Raji (cell line): ENCODE measurements around the gene MAP4K2.

Experiments
- POLR2A ChIP-seq: IDR thresholded peaks from 2 replicates; pipeline ENCODE4 v1.6.1; 2011; ENCODE audit warnings: low read depth, low read length, control low read depth; ENCODE audit not compliant: insufficient read depth

The MAP4K2 gene

DNA sequence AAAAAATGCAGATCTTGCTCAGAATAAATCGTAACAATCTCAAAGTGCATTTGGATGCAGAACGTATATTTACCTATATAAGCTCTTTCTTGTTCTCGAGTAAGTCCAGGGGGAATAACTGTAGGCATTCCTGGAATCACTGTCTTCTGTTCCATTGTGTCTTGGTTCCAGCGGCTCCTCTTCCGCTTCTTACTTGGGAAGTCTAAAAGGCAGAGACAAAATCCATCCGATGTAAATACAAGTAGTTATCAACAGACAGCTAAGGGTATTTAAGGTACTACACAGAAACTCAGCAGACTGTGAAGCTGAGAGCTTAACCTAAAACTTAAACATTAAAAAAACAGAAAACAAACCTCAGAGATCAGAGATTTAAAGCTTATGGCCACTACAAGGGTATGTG lies 26.6 kb downstream of the MAP4K2 start:
- TF ChIP-seq POLR2A = no peak

DNA sequence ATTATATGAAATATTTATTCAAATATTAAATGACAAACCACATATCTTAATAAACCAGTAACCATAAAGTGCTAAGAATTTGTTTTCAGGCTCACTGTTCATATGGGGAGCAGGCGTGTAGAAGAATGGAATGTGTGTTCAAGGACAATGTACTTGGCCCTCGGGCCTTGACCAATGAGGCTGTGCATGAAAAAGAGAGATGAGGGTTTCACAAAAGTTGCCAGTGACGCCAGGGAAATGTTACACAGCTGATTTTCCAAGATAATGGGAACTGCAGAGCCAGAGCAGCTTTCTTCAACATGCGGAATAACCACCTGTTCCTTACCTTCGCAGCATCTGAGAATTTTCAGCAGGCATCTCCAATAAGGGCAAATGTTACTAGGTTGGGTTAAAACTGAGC lies 28.9 kb downstream of the MAP4K2 start:
- no peak for TF ChIP-seq POLR2A

DNA sequence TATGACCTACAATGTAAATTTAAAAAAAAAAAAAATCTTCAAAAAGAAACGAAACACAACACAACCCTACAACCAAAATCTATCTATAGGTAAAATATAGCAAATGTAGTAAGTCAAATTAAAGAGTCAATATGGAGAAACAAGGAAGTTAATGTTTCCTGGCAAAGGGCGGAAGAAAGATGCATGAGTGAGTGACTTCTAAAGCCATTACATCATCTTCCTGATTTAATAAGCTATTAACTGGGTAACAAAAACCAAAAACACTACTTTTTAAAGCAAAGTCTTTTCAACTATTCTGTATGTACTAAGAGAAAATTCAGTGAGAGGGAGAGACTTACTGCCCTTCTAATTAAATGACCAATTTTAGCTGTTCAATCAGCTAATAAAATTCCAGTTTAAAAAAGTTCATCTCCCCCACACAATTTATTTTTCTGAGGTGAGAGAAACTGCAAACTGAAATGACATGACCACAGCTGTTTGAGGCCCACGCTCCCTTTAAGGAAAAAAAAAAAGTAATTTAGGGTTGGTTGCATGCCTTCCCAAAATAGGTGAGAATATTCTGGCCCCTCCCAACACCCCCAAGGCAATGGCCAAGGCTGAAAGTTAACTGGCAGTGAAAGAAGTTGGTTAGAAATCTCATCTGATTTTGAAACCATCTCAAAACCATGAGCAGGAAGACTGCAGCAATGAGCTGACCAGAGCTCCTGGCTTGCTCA lies 30.6 kb downstream of the MAP4K2 start:
- no peak for TF ChIP-seq POLR2A

DNA sequence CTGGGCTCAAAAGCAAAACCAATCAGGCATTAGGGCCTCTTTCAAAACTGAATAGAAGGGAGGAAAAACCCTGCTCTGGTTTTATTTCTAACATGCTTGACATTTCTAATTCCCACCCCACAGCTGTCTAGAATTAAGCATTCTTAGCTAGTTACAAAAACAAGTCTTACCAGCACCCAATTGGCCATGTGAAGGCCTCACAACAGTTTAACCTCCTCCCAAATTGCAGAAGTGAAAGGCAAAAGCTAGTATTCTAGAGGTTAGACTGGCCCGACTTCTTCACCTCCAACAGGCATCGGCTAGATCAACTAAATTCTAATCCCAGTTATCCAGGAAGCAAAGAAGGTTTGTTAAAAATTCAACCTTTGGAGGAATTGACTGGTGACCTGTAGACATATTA lies 31.2 kb downstream of the MAP4K2 start:
- no peak for TF ChIP-seq POLR2A

DNA sequence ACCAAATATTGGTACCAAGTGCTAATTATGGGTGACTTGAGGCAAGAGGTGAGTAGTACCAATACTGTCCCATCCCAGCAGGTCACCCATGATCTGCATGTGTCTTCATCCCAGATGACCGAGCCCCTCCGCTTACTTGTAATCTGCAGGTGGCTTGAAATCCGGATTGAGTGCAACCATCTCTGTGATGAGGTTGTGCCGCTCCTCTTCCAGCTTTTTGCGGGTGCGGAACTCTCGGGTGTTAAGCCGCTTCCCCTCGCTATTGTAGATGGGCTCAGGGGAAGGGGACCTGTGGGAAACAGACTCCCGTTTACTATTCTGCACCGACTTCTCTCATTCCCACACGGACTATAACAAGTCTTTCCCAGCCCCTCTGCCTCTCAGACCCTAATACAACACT lies 32.9 kb downstream of the MAP4K2 start:
- no peak for TF ChIP-seq POLR2A

DNA sequence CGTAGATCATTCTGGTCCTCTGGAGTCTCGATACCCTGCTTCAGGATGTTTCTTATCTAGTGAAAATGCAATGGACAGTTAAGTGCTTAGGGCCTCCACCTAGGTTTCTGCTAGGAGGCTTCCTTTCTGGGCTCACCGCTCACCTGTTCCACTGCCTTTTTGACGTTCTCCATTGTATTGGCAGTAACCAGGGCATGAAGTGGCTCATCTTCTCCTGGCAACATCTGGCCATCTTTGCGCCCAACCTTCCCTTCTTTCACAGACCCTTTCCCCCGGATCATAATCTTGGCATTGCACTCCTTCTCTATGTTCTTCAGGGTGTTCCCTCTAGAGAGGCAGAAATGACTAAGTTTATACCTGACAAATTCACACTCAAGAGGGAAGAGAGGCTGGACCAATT lies 33.7 kb downstream of the MAP4K2 start:
- no peak for TF ChIP-seq POLR2A

DNA sequence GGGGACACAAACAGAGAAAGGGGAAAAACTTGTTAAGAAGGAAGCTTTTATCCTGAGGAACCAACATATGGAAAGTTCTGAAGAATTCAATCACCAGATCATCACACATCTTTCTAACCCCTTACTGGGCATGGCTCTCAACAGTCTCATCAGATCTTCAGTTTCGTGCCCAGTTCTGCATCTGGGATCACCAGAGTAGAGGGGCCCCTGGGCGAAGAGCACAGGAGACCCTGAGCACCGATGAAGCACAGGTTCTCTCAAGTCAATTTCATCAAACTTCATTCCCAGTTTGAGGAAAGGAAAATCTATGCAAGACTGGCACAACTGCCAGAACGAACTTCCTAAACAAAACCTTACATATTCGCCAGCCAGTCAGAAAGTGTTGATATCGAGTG lies 34.7 kb downstream of the MAP4K2 start:
- TF ChIP-seq POLR2A = no peak

DNA sequence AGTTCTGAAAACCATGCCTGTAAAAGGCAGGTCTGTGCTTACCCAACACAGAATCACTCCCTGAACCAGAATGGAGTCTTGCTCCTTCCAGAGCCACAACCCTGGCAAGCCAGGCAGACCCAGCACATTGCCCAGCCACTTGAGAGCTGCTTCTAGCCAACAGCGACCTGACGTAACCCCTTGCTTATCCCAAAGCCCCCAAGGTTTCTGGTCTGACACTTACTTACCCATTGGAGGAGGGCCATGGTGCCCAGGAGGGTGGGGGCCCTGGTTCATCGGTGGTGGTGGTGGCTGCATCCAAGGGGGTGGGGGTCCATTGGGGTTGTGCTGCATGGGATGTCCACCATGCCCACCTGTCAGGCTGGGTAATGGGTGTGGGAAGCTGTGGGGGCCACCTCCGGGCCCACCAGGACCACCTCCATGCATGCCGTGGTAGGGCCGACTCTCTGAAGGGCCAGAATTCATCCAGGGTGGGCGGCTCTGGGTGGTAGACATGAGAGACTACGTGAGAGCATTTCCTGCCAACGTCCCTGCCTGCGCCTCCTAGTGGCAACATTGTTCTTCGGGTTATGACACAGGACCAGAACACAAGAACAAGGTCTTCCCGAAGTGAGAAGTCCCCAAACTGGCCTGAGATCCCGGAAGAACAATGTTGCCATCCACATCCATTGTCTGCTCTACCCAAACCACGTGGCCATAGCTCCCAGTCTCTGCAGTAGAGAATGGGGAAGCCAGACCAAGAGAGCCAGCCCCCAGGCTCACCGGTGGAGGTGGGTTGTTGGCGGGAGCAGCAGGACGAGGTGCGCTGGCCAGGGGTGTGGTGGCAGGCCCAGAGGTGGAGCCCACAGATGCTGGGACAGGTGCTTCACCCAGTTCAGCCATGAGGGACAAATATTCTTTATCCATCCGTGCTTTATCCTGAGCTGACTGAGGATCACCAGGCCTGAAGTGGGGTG lies 35.4 kb downstream of the MAP4K2 start:
- TF ChIP-seq POLR2A = no peak

DNA sequence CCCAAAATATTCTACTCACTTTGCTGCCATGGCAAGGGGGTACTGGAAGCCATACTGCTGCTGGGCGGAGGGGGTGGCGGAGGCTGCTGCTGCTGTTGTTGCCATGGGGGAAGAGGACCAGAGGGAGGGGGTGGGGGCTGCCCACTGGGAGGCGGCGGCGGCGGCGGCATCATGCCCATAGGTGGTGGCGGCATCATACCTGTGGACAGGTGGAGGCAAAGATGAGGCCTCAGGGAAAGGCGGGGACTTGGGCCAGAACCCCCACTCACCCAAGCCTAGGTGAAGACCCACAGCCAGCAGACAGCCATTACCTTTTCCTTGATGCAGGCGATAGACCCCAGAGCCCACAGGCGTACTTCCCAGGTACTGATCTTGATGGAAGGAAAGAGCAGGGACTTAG lies 36.1 kb downstream of the MAP4K2 start:
- no peak for TF ChIP-seq POLR2A

DNA sequence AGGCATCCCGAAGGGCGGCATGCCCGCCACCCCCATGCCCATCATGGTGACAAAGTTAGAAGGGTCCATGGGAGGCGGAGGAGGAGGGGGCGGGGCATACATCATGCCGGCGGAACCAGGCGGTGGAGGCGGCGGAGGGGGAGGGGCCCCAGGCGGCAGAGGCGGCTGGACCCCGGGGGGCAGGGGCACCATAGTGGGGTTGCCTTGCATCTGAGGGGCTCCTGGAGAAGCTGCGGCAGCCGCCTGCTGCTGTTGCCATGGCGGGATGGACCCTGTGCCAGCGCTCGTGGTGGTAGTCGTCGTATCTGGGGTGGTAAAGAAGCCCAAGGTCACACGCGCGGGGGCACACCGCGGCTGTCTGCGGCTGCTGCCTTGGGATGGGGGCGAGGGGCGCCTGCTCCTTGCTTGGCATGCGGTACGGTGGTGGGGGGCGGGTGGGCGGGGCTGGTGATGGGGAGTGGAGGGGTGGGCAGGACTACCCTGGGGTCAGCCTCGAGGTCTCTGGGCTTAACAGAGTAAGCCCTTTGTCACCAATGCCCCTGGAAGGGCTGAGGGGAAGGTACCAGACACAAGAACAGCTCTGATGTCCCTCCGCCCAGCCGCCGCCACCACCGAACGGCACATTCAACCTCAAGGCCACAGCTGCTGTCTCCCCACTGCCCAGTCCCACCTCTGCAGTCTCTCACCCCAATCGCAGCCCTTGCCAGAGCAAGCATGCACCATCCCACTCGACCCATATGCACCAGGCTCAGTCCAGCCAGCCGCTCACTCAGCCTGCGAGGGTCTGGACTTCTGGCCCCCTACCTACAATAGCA lies 37.0 kb downstream of the MAP4K2 start:
- TF ChIP-seq POLR2A = no peak

DNA sequence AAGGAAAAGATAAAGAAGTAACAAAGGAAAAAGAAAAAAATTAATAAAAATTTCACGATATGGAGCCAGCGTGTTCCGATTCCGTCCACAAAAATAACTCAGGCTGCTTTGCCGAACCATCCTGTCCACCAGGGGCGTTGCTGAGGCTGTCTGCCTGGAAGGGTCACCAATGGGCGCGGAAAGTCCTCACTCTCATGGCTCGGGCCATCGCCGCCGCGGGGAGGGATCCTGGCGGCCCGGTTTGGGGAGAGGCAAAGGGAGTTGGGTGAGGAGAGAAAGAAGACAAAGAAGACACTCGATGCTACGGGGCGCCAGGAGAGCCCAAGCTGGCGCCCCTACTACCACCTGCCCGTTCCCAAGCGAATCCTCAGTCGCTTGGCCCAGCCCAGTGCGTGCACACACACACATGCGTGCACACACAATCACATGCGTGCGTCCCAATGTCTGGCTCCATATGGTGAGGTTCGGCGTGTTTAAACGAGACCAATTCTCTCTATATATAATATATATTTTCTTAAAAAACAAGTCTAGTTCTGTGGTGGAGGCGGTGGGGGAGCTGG lies 37.6 kb downstream of the MAP4K2 start:
- TF ChIP-seq POLR2A = no peak

DNA sequence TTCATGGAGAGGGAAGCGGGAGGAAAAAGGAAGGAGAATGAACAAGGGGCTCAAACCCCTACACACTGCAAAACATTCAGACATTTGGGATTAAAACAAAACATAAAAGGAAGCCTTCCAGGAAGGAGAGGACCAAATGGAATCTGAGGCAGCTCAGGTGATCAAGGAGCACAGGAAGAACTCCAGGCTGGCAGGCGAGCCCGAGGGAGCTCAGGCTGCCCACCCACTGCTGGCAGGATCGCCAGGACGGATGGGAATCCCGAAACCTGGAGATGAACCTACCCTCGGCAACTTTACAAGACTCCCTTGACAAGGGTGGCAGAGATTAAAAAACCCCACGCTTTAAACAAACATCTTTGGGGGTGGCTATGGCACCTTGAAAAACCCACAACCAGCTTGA lies 38.3 kb downstream of the MAP4K2 start:
- no peak for TF ChIP-seq POLR2A

DNA sequence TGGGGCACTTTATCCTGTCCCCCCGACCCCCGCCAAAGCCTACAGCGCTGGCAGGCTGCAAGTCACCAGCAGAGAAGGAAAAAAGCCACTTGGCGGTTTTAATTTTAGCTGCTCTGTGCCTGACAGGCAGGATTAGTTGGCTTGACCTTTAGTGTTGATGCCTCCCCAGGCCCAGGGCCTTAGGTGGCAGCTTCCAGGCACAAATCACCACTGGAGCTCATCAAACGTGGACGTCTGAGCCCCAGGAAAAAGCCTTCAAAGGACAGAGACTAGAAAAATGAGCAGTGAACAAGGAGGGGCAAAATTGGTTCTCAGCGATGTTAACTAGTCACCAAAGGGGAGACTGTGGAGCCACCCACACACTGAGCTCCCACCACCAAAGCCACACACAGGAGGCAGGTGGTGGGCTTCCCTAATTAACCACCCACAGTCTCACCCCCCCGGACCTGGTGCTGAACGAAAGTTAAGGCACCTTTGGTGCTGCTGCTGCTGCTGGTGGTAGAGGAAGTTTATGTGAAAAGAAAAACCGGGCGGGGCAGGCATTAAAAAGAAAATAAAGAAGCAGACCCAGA lies 38.9 kb downstream of the MAP4K2 start:
- no peak for TF ChIP-seq POLR2A

DNA sequence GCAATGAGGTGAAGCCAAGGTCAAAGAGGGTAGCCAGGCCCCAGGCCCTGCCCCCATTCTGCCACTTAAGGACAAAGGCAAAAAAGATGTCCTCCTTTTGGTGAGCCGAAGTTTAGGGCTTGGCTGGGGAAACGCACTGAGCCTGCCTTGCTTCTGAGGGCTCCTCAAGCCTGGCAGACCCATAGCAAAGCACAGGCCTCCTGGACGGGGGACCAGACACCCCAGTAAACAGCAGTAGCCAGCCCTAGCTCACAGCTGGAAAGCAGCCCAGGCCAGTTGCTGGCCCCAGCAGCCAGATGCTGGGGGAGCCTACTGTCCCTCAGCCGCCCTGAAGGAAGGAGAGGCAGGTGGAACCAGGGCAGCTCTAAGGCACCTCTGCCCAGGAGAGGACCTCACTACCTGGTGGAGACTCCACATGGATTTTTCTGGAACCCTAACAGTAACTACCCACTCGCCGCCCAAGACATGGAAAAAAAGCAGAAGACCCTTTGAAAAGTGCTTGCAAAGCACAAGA lies 39.4 kb downstream of the MAP4K2 start:
- TF ChIP-seq POLR2A = no peak
